GM21526 (cell line): Measurements from ENCODE around the gene TDRD12.

Experiments used
- ATAC-seq: cut with Tn5 transposase; IDR thresholded peaks from one replicate; pipeline ENCODE4 v1.9.1; 2021; ENCODE audit warnings: moderate library complexity; ENCODE audit not compliant: unreplicated experiment, low FRiP score

TDRD12 gene

GRCh38 chr19:32800191-32800590, 80.6 kb downstream of the TDRD12 start:
- no peak for ATAC-seq

GRCh38 chr19:32800754-32801153, 81.2 kb downstream of the TDRD12 start:
- ATAC-seq = no peak

GRCh38 chr19:32802840-32803239, 83.3 kb downstream of the TDRD12 start:
- ATAC-seq = no peak

GRCh38 chr19:32808236-32808635, 88.7 kb downstream of the TDRD12 start:
- ATAC-seq = no peak

- no peak for ATAC-seq
Measured at GRCh38 chr19:32809254-32809653, 89.7 kb downstream of the TDRD12 start.

GRCh38 chr19:32809754-32810153, 90.2 kb downstream of the TDRD12 start:
- no peak for ATAC-seq

GRCh38 chr19:32810452-32810851, 90.9 kb downstream of the TDRD12 start:
- no peak for ATAC-seq

GRCh38 chr19:32811151-32811550, 91.6 kb downstream of the TDRD12 start:
- ATAC-seq = no peak

- ATAC-seq = no peak
Measured at GRCh38 chr19:32812036-32812435, 92.5 kb downstream of the TDRD12 start.

GRCh38 chr19:32812571-32812970, 93.0 kb downstream of the TDRD12 start:
- no peak for ATAC-seq

GRCh38 chr19:32813862-32814425, 94.4 kb downstream of the TDRD12 start:
- no peak for ATAC-seq

GRCh38 chr19:32814624-32815023, 95.1 kb downstream of the TDRD12 start:
- no peak for ATAC-seq

- no peak for ATAC-seq
Measured at GRCh38 chr19:32816555-32817099, 97.1 kb downstream of the TDRD12 start.

GRCh38 chr19:32817569-32818476, 98.3 kb downstream of the TDRD12 start:
- no peak for ATAC-seq

GRCh38 chr19:32818536-32818935, 99.0 kb downstream of the TDRD12 start:
- ATAC-seq = no peak

GRCh38 chr19:32819419-32820400, 100.1 kb downstream of the TDRD12 start:
- ATAC-seq = no peak

- ATAC-seq = no peak
Measured at GRCh38 chr19:32822916-32823746, 103.6 kb downstream of the TDRD12 start.

- no peak for ATAC-seq
Measured at GRCh38 chr19:32823747-32824102, 104.2 kb downstream of the TDRD12 start.

- ATAC-seq = no peak
Measured at GRCh38 chr19:32824191-32824751, 104.7 kb downstream of the TDRD12 start.
